ENCODE measurements around the gene RNF157.

- TF ChIP-seq POLR2A (IDR thresholded peaks at IDR 0.05), result no peak
- no peak for TF ChIP-seq CTCF (IDR thresholded peaks at IDR 0.05)
Observed at GRCh38 chr17:76132574-76133338, 107.5 kb downstream of the RNF157 start.

All from heart left ventricle (tissue), 13 donors.